B cell (primary cell): ENCODE measurements around the gene SKOR1. TPM values are rescaled to one million over a fixed set of nuclear protein-coding genes. Genes with fewer than 3 reads are reported as not detected.

ENCODE experiments used
- ATAC-seq: fragments of 200-7000 bp; cut with Tn5 transposase; one replicate; pipeline ENCODE4 v1.10.0; 2021; ENCODE audit warnings: low read depth, mild to moderate bottlenecking, moderate number of reproducible peaks, moderate library complexity
- CTCF ChIA-PET: fragments of 350-600 bp; sonication (Branson Sonifier 250); formaldehyde crosslinking; loops from one replicate; lab custom pipeline; 2021; ENCODE audit warnings: antibody characterized with exemption, inconsistent platforms; lab: Charles Lee
- POLR2A ChIA-PET: fragments of 350-600 bp; sonication (Branson Sonifier 250); formaldehyde crosslinking; loops from one replicate; lab custom pipeline; 2021; ENCODE audit warnings: antibody characterized with exemption; lab: Charles Lee
- DNase-seq: peaks from one replicate; pipeline ENCODE4 v3.0.0; 2013
- H2AFZ ChIP-seq: 2 replicates; pipeline ENCODE4 v1.6.1; 2012; ENCODE audit warnings: mild to moderate bottlenecking, low read depth, low read length; ENCODE audit not compliant: insufficient read depth, poor library complexity, severe bottlenecking
- H3K27ac ChIP-seq, 2 donors: 1 replicate in 1 of 2; 2 replicates in 1 of 2; pipeline ENCODE4 v1.5.1; 2012 to 2013; ENCODE audit warnings: low read length in 2 of 2, mild to moderate bottlenecking in 2 of 2, moderate library complexity in 1 of 2
- H3K27me3 ChIP-seq, 4 experiments: fragments of 200-600 bp in 1 of 4; sonication (generic) in 1 of 4; replicated peaks in 1 of 4; 1 replicate in 2 of 4; 2 replicates in 2 of 4; pipeline versions ENCODE4 v1.6.1 to v1.7.0; 2013 to 2016; ENCODE audit warnings: low read length in 3 of 4, mild to moderate bottlenecking in 2 of 4, mixed read lengths in 1 of 4, moderate library complexity in 1 of 4; ENCODE audit not compliant: insufficient read depth in 4 of 4, control insufficient read depth in 3 of 4; ENCODE audit errors: control extremely low read depth in 1 of 4
- H3K36me3 ChIP-seq, 2 experiments: replicated peaks in 1 of 2; 1 replicate in 1 of 2; 2 replicates in 1 of 2; pipeline versions ENCODE4 v1.6.1 to v1.7.1; 2013; ENCODE audit warnings: low read length in 1 of 2; ENCODE audit not compliant: insufficient read depth in 2 of 2, control insufficient read depth in 1 of 2; ENCODE audit errors: control extremely low read depth in 1 of 2, extremely low read depth in 1 of 2
- H3K4me1 ChIP-seq, 2 donors: fragments of 200-600 bp in 1 of 2; sonication (generic) in 1 of 2; 1 replicate in 1 of 2; 2 replicates in 1 of 2; pipeline versions ENCODE4 v1.5.1 to v1.6.1; 2013 to 2017; ENCODE audit warnings: low read length in 2 of 2; ENCODE audit not compliant: control insufficient read depth in 2 of 2, insufficient read depth in 2 of 2
- H3K4me2 ChIP-seq: replicated peaks from 2 replicates; pipeline ENCODE3; 2012; ENCODE audit warnings: mild to moderate bottlenecking, low read depth, low read length; ENCODE audit not compliant: poor library complexity, severe bottlenecking
- H3K4me3 ChIP-seq, 5 experiments: fragments of 200-600 bp in 1 of 5; sonication (generic) in 1 of 5; 1 replicate in 3 of 5; 2 replicates in 2 of 5; pipeline versions ENCODE4 v1.5.1 to v1.7.0; 2011 to 2016; ENCODE audit warnings: low read length in 4 of 5, mild to moderate bottlenecking in 4 of 5, low read depth in 2 of 5, control low read depth in 1 of 5, moderate library complexity in 1 of 5; ENCODE audit not compliant: insufficient read depth in 1 of 5; ENCODE audit errors: control extremely low read depth in 1 of 5, extremely low read depth in 1 of 5
- H3K79me2 ChIP-seq: fragments of 200-600 bp; sonication (generic); one replicate; pipeline ENCODE4 v1.6.0; 2016; ENCODE audit warnings: low read length; ENCODE audit not compliant: control insufficient read depth, insufficient read depth
- H3K9ac ChIP-seq: fragments of 200-600 bp; sonication (generic); 2 replicates; pipeline ENCODE4 v1.6.1; 2017; ENCODE audit warnings: mild to moderate bottlenecking, low read length, moderate library complexity
- H3K9me3 ChIP-seq, 3 donors: one replicate each; pipeline versions ENCODE4 v1.6.1 to v1.7.1; 2013; ENCODE audit warnings: low read length in 2 of 3; ENCODE audit not compliant: control insufficient read depth in 2 of 3, insufficient read depth in 1 of 3; ENCODE audit errors: control extremely low read depth in 1 of 3
- H4K20me1 ChIP-seq: 2 replicates; pipeline ENCODE4 v1.6.0; 2012; ENCODE audit warnings: mild to moderate bottlenecking, low read length; ENCODE audit not compliant: insufficient read depth, control insufficient read depth, poor library complexity, severe bottlenecking
- H3K27ac Mint-ChIP-seq: one replicate; pipeline ENCODE4 v1.8.0; 2021; ENCODE audit warnings: mixed read lengths
- H3K27me3 Mint-ChIP-seq: one replicate; pipeline ENCODE4 v1.8.0; 2021; ENCODE audit warnings: mixed read lengths
- H3K4me1 Mint-ChIP-seq: one replicate; pipeline ENCODE4 v1.8.0; 2021; ENCODE audit warnings: mixed read lengths
- H3K4me3 Mint-ChIP-seq: one replicate; pipeline ENCODE4 v1.8.0; 2021; ENCODE audit warnings: mixed read lengths
- H3K9me3 Mint-ChIP-seq: one replicate; pipeline ENCODE4 v1.8.0; 2022; ENCODE audit warnings: mixed read lengths; ENCODE audit not compliant: insufficient read depth
- CTCF ChIP-seq: fragments of 200-600 bp; IDR thresholded peaks from one replicate; pipeline ENCODE4 v1.8.0; 2022; ENCODE audit warnings: antibody characterized with exemption, mild to moderate bottlenecking
- EZH2 ChIP-seq: IDR thresholded peaks from 2 replicates; pipeline ENCODE4 v1.6.1; 2012; ENCODE audit warnings: borderline replicate concordance, low read depth, mild to moderate bottlenecking, moderate library complexity, low read length; ENCODE audit not compliant: insufficient read depth, poor library complexity, severe bottlenecking
- WGBS: methylation state at CpG from one replicate; pipeline ENCODE4 v1.1.5; 2013; ENCODE audit warnings: missing lambda C conversion rate; ENCODE audit not compliant: insufficient coverage; 5-methylcytosine and 5-hydroxymethylcytosine counted together
- intact Hi-C: fragments of 100-400 bp; cut with micrococcal nuclease; formaldehyde crosslinking; loops from one replicate; pipeline ENCODE4 v1.10.0; 2022
- polyA plus RNA-seq: library from polyadenylated mRNA; depleted of rRNA; stranded (reverse); fragments of >200 nt; gene quantifications from 2 replicates; pipeline ENCODE4 v1.2.3, GENCODE V29; 2012
- total RNA-seq, 2 donors: library from RNA; stranded (reverse); fragments of 120-200 nt in 1 of 2; gene quantifications; 1 replicate in 1 of 2; 2 replicates in 1 of 2; pipeline versions ENCODE4 v1.2.3 to v1.2.4, GENCODE V29; 2013 to 2022

SKOR1 gene
- total and polyA plus RNA-seq, 2 donors (not counting 1 experiment from before 2014, with no cell fraction given), result 0.37 to 0.67 TPM

DNA sequence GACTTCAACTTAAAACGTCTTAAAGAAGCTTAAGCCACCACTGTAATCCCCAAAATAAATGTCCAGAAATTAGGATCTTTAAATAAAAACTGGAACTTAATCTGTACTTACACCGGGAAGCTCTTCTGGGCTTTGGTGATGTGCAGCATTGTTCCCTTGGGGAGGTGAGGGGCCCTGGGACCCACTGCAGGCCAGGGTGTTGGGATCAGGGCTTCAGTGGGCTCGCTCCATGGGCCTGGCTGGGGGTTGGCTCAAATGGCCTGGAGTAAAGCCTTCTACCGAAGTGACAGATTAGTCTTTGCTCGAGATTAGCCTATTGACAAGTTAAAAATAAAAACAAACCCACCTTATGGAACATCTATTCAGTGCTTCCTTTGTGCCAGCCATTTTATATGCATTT, 20.7 kb downstream of the SKOR1 start:
- no peak overlapping the region for H3K9ac ChIP-seq
- H3K4me1 Mint-ChIP-seq, result peaks cover 13% of the 10 kb centered on the region
- peaks cover 0 to 12% (median 4%) of the 10 kb centered on the region in 4 experiments for H3K27me3 ChIP-seq
- peaks cover 0 to 5% (median 1%) of the 10 kb centered on the region in 3 donors for H3K9me3 ChIP-seq
- WGBS, result 90% methylated on average over 2 of the region's 5 CpGs
- no peaks in the 10 kb centered on the region for H3K79me2 ChIP-seq
- ATAC-seq (no peak), DNase-seq (no peak)
- H3K4me3 Mint-ChIP-seq, result no peak overlapping the region
- H3K27ac Mint-ChIP-seq, result no peak overlapping the region
- H2AFZ ChIP-seq, result no peak overlapping the region
- H3K9me3 Mint-ChIP-seq, result peaks cover 2% of the 10 kb centered on the region
- POLR2A ChIA-PET, result no interaction called here
- H3K4me3 ChIP-seq, result no peak overlapping the region
- peaks cover 5 to 10% of the 10 kb centered on the region in 2 donors for H3K4me1 ChIP-seq
- CTCF ChIA-PET, result no interaction called here
- peaks cover 10% of the 10 kb centered on the region for H3K27me3 Mint-ChIP-seq
- H3K27ac ChIP-seq, result no peak overlapping the region
- no peaks in the 10 kb centered on the region for H3K36me3 ChIP-seq
- H4K20me1 ChIP-seq, result no peaks in the 10 kb centered on the region
- no peak overlapping the region for H3K4me2 ChIP-seq
- intact Hi-C loops, result loop anchor here (10.0 kb wide), 2 partner anchors 969 to 1141 kb away; partner anchors contain the start of gene SMAD6
- TF ChIP-seq CTCF, result no peak
- TF ChIP-seq EZH2, result no peak

GRCh38 chr15:67849538-67849937, 24.2 kb downstream of the SKOR1 start:
- no peak overlapping the region for H3K4me2 ChIP-seq
- POLR2A ChIA-PET, result no interaction called here

More at GRCh38 chr15:67849538-67849937, 24.2 kb downstream of the SKOR1 start:
- DNase-seq, result no peak
- Histone ChIP-seq H3K4me3 (no peak overlapping the region), H3K4me1 (peaks cover 3 to 15% of the 10 kb centered on the region in 2 donors), H4K20me1 (no peaks in the 10 kb centered on the region), H3K27me3 (peaks cover 0 to 12% (median 4%) of the 10 kb centered on the region in 4 experiments), H3K79me2 (no peaks in the 10 kb centered on the region), H3K9me3 (peaks cover 0 to 10% (median 5%) of the 10 kb centered on the region in 3 donors), H3K36me3 (no peaks in the 10 kb centered on the region), H3K9ac (no peak overlapping the region), H3K27ac (no peak overlapping the region), H2AFZ (no peak overlapping the region)
- CTCF ChIA-PET, result no interaction called here
- H3K27me3 Mint-ChIP-seq, result peaks cover 10% of the 10 kb centered on the region
- no peak overlapping the region for H3K27ac Mint-ChIP-seq
- TF ChIP-seq CTCF (no peak), EZH2 (no peak)
- peaks cover 19% of the 10 kb centered on the region for H3K4me1 Mint-ChIP-seq
- no peak for ATAC-seq
- WGBS, result no CpG with 5 or more reads among the region's 1 CpG
- intact Hi-C loops, result loop anchor here (10.0 kb wide), 2 partner anchors 965 to 1145 kb away; partner anchors contain the start of gene SMAD6
- H3K4me3 Mint-ChIP-seq, result no peak overlapping the region
- H3K9me3 Mint-ChIP-seq, result peaks cover 2% of the 10 kb centered on the region
